Measurements from ENCODE around the gene CAMSAP2.

Gene CAMSAP2

DNA sequence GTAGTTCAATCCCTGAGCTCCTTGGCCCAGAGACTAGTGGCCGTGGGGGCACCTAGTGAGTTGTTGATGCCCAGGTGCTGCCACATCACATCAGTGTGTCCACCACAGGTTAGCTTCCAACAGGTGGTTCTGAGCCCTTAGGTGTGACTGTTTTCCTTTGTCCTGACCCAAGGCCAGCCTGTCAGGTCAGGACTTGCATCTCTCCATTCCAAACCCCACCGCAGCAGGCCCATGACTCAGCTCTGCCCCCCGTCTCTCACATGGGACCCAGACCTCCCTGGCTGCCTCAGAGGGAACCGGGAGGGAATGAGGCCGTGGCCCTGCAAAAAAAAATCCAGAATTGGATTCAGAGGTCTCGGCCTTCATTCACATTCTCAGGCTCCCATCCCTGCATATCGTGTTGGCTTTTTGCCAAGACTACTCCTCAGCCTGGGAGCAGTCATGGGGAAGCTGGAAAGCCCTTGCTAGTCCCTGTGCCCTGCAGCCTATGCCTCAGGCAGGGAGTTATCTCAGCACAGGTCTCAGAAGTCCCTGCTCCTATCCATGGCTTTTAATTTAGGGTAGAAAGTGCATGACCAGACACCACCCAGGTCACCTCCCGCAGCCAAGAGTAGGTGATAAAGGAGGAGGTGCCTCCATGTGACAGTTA lies 163.2 kb downstream of the CAMSAP2 start:
- no peaks in the 10 kb centered on the region for H3K27me3 ChIP-seq (ENCODE audit: low read depth, low read length)
- no peaks in the 10 kb centered on the region for H3K4me1 ChIP-seq (ENCODE audit: control insufficient read depth in 1 of 2, insufficient read depth in 2 of 2, low read length in 2 of 2)
- no peak overlapping the region for H3K4me3 ChIP-seq (ENCODE audit: low read depth in 1 of 2, low read length in 2 of 2)
- H3K27ac ChIP-seq (ENCODE audit: low read length) = no peak overlapping the region
- no peaks in the 10 kb centered on the region for H3K9me3 ChIP-seq (ENCODE audit: control insufficient read depth in 1 of 2, low read length in 2 of 2)
- peaks cover 0 to 3% of the 10 kb centered on the region in 2 donors for H3K36me3 ChIP-seq (ENCODE audit: control insufficient read depth in 1 of 2, insufficient read depth in 2 of 2, low read length in 2 of 2)

DNA sequence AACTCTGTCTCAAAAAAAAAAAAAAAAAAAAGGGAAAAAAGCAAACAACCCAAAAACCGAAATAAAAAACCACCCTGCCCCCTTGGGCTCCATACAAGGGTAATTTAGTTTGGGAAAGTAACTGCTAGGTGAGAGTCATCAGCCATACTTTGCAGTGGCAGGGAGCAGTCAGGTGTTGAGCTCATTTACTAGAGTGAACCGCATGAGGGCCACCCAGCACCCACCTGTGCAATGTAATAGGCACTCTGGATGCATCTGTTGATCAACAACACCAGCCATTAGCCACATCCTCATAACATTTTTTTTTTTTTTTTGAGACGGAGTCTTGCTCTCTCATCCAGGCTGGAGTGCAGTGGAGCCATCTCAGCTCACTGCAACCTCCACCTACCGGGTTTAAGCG lies 165.1 kb downstream of the CAMSAP2 start:
- Histone ChIP-seq H3K36me3 (ENCODE audit: control insufficient read depth in 1 of 2, insufficient read depth in 2 of 2, low read length in 2 of 2) (peaks cover 0 to 3% of the 10 kb centered on the region in 2 donors), H3K9me3 (ENCODE audit: control insufficient read depth in 1 of 2, low read length in 2 of 2) (no peaks in the 10 kb centered on the region), H3K4me1 (ENCODE audit: control insufficient read depth in 1 of 2, insufficient read depth in 2 of 2, low read length in 2 of 2) (no peaks in the 10 kb centered on the region), H3K27ac (ENCODE audit: low read length) (no peak overlapping the region), H3K4me3 (ENCODE audit: low read depth in 1 of 2, low read length in 2 of 2) (no peak overlapping the region), H3K27me3 (ENCODE audit: low read depth, low read length) (no peaks in the 10 kb centered on the region)

DNA sequence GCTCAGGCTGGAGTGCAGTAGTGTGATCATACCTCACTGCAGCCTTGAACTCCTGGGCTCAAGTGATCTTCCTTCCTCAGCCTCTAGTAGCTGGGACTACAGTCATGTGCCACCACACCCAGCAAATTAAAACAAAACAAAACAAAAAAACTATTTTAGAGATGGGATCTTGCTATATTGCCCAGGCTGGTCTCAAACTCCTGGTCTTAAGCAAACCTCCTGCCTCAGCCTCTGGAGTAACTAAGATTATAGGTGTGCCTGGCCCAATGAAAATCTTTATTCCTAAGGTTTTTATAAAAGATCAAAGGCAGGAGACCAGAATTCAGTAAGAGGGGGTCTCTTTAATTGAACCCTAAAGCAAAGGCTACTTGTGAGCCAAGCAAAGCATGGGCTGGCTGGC lies 166.1 kb downstream of the CAMSAP2 start:
- peaks cover 0 to 6% of the 10 kb centered on the region in 2 donors for H3K36me3 ChIP-seq (ENCODE audit: control insufficient read depth in 1 of 2, insufficient read depth in 2 of 2, low read length in 2 of 2)
- H3K27me3 ChIP-seq (ENCODE audit: low read depth, low read length) = no peaks in the 10 kb centered on the region
- no peaks in the 10 kb centered on the region for H3K4me1 ChIP-seq (ENCODE audit: control insufficient read depth in 1 of 2, insufficient read depth in 2 of 2, low read length in 2 of 2)
- H3K27ac ChIP-seq (ENCODE audit: low read length) = no peak overlapping the region
- no peak overlapping the region for H3K4me3 ChIP-seq (ENCODE audit: low read depth in 1 of 2, low read length in 2 of 2)
- H3K9me3 ChIP-seq (ENCODE audit: control insufficient read depth in 1 of 2, low read length in 2 of 2) = no peaks in the 10 kb centered on the region

DNA sequence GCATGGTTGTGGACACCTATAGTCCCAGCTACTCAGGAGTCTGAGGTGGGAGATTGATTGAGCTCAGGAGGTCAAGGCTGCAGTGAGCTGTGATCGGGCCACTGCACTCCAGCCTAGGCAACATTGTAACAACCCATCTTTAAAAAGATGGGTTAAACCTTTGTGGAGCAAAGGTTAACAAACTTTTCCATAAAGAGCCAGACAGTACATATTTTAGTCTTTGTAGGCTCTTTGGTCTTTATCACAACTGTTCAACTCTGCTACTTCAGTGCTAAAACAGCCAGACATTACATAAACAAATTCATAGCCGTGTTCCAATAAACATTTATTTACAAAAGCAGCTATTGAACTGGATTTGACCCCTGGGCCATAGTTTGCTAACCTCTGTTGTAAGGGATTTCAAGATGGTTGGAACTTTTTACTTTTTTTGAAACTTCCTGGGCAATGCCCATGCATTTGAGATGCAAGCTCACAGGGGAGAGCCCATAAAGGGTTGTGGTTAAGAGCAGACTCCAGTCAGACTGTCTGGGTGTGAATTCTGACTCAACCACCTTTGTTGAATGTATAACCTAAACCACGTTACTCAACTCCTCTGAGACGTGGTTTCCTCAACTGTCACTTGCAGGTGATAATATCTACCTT lies 166.8 kb downstream of the CAMSAP2 start:
- no peaks in the 10 kb centered on the region for H3K27me3 ChIP-seq (ENCODE audit: low read depth, low read length)
- no peaks in the 10 kb centered on the region for H3K9me3 ChIP-seq (ENCODE audit: control insufficient read depth in 1 of 2, low read length in 2 of 2)
- H3K36me3 ChIP-seq (ENCODE audit: control insufficient read depth in 1 of 2, insufficient read depth in 2 of 2, low read length in 2 of 2) = peaks cover 0 to 5% of the 10 kb centered on the region in 2 donors
- no peaks in the 10 kb centered on the region for H3K4me1 ChIP-seq (ENCODE audit: control insufficient read depth in 1 of 2, insufficient read depth in 2 of 2, low read length in 2 of 2)
- H3K4me3 ChIP-seq (ENCODE audit: low read depth in 1 of 2, low read length in 2 of 2) = no peak overlapping the region
- H3K27ac ChIP-seq (ENCODE audit: low read length) = no peak overlapping the region

DNA sequence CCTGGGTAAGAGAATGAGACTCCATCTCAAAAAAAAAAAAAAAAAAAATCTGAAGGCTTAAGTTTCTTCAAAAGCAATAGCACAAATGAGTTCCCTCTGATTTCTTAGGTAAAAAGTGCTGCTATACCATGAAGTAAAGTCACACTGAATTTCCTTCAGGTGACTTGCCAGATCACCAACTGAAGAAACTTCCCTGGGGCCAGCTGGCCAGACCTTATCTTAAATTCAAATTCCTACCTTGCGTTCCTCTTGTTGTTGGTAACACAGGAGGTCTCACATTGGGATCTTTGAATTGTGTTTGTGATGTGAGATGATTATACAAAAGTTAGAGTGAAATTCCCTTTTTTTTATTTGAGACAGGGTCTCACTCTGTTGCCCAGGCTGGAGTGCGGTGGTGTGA lies 167.8 kb downstream of the CAMSAP2 start:
- H3K4me1 ChIP-seq (ENCODE audit: control insufficient read depth in 1 of 2, insufficient read depth in 2 of 2, low read length in 2 of 2) = no peaks in the 10 kb centered on the region
- H3K9me3 ChIP-seq (ENCODE audit: control insufficient read depth in 1 of 2, low read length in 2 of 2) = no peaks in the 10 kb centered on the region
- no peak overlapping the region for H3K27ac ChIP-seq (ENCODE audit: low read length)
- no peaks in the 10 kb centered on the region for H3K27me3 ChIP-seq (ENCODE audit: low read depth, low read length)
- no peak overlapping the region for H3K4me3 ChIP-seq (ENCODE audit: low read depth in 1 of 2, low read length in 2 of 2)
- peaks cover 0 to 5% of the 10 kb centered on the region in 2 donors for H3K36me3 ChIP-seq (ENCODE audit: control insufficient read depth in 1 of 2, insufficient read depth in 2 of 2, low read length in 2 of 2)

DNA sequence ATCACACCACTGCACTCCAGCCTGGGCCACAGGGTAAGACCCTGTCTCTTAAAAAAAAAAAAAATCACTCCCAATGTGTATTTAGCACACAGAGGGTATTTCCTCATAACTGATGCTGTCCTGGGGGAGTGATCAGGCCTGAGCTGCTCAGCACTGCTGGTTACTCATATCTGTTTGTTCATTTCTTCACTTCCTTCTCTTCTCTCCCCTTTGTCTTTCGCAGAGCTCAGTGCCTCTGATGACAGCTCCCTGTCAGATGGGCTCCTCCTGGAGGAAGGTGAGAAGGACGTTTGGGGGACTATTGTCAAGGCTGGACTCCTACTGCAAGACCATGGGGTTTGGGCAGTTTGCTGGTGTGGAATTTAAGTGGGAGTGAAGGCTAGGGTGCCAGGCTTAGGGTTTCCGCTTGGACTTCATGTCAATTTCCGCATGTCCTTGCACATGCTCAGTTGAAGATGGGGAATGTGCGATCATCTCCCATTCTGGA lies 169.0 kb downstream of the CAMSAP2 start:
- Histone ChIP-seq H3K4me1 (ENCODE audit: control insufficient read depth in 1 of 2, insufficient read depth in 2 of 2, low read length in 2 of 2) (no peaks in the 10 kb centered on the region), H3K36me3 (ENCODE audit: control insufficient read depth in 1 of 2, insufficient read depth in 2 of 2, low read length in 2 of 2) (peaks cover 0 to 5% of the 10 kb centered on the region in 2 donors), H3K27ac (ENCODE audit: low read length) (peak overlapping the region; percentile 82), H3K4me3 (ENCODE audit: low read depth in 1 of 2, low read length in 2 of 2) (no peak overlapping the region), H3K9me3 (ENCODE audit: control insufficient read depth in 1 of 2, low read length in 2 of 2) (no peaks in the 10 kb centered on the region), H3K27me3 (ENCODE audit: low read depth, low read length) (no peaks in the 10 kb centered on the region)

DNA sequence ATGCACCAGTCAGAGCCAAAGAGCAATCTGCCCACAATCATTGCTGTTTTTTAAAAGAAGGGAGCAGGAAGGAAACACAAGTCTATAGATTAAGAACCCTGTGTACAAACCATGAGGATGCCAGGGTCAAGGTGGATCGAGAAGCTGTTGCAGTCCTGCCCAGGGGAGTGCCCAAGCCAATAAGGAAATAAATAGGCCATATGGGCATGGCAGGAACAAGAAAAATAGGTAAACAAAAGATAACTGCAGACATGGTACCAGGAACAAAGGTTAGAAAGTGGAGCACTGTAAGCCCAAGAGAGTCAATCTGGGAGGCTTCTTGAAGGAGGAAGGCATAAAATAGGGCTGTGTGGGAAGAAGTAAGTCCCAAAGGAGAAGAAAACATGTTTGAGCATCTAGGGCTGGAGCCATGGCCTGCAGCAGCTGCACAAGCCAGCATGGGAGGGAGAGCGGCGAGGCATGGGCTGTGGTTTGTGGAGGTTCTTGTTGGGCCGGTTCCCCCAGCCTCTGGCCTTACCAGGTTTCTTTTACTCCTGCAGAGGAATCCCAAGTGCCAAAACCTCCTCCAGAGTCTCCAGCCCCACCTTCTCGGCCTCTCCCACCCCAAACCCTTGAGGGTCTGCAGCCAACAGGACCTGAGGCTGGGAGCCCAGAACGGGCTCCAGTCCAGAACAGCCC lies 169.6 kb downstream of the CAMSAP2 start:
- H3K4me3 ChIP-seq (ENCODE audit: low read depth in 1 of 2, low read length in 2 of 2) = no peak overlapping the region
- peak overlapping the region; percentile 82 for H3K27ac ChIP-seq (ENCODE audit: low read length)

DNA sequence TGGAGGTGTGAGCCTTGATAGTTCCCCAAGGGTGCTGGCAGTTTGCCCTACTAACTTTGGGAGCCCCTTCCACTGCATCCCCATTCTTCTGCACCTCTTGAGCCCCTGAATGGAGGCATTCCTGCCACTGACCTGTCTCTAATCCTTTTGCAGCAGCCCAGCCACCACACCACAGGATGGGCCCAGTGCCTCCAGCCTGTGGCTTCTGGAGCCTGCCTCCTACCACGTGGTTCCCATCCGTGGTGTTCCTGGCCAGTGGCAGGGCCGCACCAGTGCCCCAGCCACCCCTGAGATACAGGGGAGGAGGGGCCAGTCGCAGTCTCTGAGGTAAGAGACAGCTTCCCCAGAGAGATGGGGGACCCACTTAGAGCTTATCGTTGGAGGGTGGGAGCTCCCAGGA lies 170.4 kb downstream of the CAMSAP2 start:
- Histone ChIP-seq H3K27me3 (ENCODE audit: low read depth, low read length) (no peaks in the 10 kb centered on the region), H3K4me3 (ENCODE audit: low read depth in 1 of 2, low read length in 2 of 2) (no peak overlapping the region), H3K27ac (ENCODE audit: low read length) (no peak overlapping the region), H3K4me1 (ENCODE audit: control insufficient read depth in 1 of 2, insufficient read depth in 2 of 2, low read length in 2 of 2) (no peaks in the 10 kb centered on the region), H3K36me3 (ENCODE audit: control insufficient read depth in 1 of 2, insufficient read depth in 2 of 2, low read length in 2 of 2) (peaks cover 0 to 5% of the 10 kb centered on the region in 2 donors), H3K9me3 (ENCODE audit: control insufficient read depth in 1 of 2, low read length in 2 of 2) (no peaks in the 10 kb centered on the region)

More for the DNA sequence above, 169.6 kb downstream of the CAMSAP2 start:
- Histone ChIP-seq H3K27me3 (ENCODE audit: low read depth, low read length) (no peaks in the 10 kb centered on the region), H3K9me3 (ENCODE audit: control insufficient read depth in 1 of 2, low read length in 2 of 2) (no peaks in the 10 kb centered on the region), H3K36me3 (ENCODE audit: control insufficient read depth in 1 of 2, insufficient read depth in 2 of 2, low read length in 2 of 2) (peaks cover 0 to 5% of the 10 kb centered on the region in 2 donors), H3K4me1 (ENCODE audit: control insufficient read depth in 1 of 2, insufficient read depth in 2 of 2, low read length in 2 of 2) (no peaks in the 10 kb centered on the region)

DNA sequence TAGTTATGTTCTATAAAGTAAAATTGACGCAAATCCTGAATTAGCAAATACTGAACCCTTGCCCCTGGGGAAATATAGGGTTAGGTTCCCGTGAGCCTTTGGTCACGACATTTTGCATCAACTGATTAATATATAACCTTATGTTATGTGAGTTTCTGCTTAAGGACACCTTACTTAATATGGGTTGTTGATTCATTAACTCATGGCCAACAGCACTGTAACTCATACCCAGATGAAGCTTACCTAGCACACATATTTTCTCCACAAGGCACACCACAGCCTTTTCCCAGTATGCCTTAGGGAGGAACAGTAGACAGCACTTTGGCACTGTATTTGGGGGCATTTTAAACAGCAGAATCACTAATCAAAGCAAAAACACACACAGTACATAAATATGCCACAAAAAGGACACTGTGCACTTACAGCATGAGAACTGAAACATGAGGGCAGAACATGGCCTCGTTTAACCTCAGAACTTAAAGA lies 171.1 kb downstream of the CAMSAP2 start:
- Histone ChIP-seq H3K4me3 (ENCODE audit: low read depth in 1 of 2, low read length in 2 of 2) (peak overlapping the region in 1 of 2 donors; percentile 7), H3K4me1 (ENCODE audit: control insufficient read depth in 1 of 2, insufficient read depth in 2 of 2, low read length in 2 of 2) (no peaks in the 10 kb centered on the region), H3K9me3 (ENCODE audit: control insufficient read depth in 1 of 2, low read length in 2 of 2) (no peaks in the 10 kb centered on the region), H3K27ac (ENCODE audit: low read length) (no peak overlapping the region), H3K27me3 (ENCODE audit: low read depth, low read length) (no peaks in the 10 kb centered on the region), H3K36me3 (ENCODE audit: control insufficient read depth in 1 of 2, insufficient read depth in 2 of 2, low read length in 2 of 2) (peaks cover 0 to 5% of the 10 kb centered on the region in 2 donors)
